SHP77 treated with DMSO at 0.1 percent for 48 hours (cell line): Measurements from ENCODE around the gene PLIN4.

ENCODE experiments used
- DNase-seq: peaks from one replicate; lab custom pipeline; 2025; lab: John Stamatoyannopoulos, UW

The PLIN4 gene

DNA sequence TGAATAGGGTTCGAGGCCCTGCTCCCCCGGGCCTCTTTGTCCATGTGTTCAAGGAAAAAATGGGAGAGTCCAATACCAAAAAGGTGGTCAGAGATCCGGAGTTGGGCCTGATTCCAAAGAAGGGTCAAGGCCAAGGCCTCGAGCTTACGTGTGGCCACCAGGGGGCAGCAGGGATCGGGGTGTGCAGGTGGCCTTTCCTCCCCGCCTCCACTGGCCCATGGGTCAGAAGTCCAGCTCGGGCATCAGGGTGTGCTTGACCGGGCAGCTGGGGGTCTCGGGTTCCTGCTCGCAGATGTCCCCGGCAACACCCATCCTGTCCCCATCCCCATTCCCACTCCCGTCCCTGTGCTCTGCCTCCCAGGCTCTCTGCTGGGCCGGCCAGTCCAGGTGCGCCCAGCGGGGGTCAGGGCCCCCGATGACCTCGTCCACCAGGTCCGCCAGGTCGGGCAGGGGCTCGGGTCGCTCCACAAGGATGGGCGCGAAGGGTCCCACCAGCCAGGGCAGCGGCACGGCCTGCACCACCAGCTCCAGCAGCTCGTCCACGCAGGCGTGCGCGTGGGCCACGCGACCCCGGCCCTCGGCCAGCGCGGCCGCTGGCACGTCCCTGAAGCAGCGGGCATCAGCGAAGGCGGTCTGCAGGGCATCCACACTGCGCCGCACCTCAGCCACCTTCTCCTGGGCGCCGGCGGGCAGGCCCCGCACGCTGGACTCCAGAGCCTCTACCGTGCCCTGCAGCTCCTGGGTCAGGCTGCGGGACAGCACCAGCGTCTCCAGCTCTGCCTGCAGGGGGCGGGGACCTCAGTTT is 5.2 kb upstream of the PLIN4 start:
- peak; percentile 11 for DNase-seq

DNA sequence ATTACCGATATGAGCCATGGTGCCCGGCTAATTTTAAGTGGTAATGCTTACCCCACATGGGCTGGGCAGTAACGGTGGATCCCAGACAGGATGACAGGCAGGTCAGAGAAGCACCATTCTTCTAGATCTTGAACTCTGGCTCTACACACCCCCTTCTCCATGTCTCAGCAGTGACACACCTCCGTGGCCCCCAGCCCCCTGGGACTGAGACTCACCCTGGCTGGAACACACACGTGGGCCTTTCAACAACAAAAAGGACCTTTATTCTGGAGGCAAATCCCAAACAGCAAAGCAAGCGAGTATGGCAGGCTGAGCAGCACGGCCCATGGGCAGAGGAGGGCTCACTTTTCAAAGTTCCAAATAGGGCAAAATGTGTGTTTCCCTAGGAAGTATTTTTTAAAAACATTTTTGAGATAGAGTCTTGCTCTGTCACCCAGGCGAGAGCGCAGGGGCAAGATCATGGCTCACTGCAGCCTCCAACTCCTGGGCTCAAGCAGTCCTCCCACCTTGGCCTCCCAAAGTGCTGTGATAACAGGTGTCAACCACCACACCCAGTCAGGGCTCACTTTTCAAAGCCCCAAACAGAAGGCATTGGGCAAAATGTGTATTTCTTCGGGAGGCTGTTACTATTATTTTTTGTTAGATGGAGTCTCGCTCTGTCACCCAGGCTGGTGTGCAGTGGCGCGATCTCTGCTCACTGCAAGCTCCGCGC is 4.2 kb upstream of the PLIN4 start:
- DNase-seq, result no peak

DNA sequence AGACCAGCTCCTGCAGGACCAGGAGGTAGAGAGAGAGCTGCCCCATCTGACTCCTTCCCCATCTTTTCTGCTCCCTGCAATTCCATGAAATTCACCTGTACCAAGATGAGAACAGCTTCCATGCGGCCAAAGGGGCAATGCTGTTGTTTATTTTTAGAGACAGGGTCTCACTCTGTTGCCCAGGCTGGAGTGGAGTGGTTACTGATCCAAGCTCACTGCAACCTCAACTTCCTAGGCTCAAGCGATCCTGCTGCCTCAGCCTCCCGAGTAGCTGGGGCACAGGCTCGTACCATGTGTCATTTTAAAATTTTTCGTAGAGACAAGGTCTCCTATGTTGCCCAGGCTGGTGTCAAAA is 3.6 kb upstream of the PLIN4 start:
- no peak for DNase-seq

DNA sequence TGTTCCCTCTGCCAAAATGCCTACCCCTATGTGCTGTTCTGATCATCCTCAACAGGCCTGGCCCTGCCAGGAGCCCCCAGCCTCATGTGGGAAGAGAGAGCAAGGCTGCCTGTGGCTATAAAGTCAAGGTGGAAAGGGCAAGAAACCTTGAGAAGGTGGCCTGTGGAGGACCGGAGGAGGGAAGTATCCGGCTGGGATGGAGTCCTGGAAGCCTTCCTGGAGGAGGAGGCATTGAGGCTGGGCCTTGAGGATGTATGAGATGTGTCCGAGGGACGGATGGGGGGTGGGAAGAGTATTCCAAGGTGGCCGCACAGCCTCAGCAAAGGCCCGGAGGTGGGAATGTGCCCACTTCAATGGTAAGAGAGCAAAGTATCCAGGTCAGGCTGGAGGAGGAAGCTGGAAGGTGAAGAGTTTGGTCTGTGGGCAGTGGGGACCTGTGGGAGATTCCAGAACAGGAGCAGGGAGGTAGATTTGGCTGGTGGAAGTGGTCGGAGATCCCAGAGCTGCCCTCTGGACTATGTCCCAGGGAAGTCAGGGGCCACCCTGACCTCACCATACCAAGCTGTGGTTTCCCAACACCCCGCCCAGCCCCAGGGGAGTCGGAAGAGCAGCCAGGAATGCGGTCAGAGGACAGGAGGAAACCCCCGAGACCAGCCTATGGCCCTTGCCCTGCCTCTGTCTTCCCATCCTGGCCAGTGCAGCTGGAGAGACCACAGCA is 3.0 kb upstream of the PLIN4 start:
- DNase-seq, result no peak

DNA sequence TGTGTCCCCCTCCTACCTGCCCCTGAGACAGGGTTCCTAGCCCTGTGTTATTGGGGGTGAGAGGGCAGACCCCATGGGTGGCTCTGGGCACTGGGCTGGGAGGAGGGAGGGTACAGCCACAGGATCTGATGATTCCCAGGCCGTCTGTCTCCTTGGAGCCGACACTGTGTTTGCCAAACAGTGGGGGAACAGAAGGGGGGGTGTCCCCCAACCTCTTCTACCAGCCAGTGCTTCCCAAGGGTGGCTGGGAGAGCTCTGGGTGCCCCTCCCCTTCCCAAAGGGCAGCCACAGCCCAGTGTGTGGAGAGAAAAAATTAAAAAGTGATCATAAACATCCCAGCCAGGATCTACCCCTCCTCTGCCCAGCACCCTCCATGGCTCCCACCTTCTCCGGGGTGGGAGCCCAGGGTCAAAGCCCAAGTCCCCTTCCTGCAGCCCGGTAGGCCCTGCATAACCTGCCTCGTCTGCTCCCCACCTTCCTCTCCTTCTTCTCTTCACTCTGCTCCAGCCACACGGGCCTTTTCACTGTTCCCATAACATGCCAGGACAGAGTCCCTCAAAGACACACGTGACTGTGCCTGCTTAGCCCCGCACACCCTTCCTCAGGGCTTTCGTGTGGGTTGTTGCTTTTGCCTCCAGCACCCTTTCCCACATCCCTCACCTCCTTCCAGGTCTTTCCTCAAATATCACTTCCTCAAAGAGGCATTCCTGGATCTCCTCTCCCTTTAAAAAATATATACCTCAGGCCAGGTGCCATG is 1.4 kb upstream of the PLIN4 start:
- DNase-seq, result no peak

DNA sequence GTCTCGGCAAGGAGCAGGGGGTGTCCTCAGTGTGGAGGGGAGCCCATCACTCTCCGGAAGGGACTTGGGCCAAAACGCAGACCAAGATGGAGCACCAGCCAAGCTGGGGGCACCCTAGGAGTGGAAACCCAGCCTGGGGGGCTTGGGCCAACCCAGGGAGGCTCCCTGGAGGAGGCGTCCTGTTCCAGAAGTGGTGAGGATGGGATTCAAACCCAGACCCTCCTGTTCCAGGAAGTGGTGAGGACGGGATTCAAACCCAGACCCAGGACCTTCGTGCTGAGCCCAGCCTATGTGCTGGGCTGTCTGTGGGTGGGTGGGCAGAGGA is 848 bp upstream of the PLIN4 start:
- no peak for DNase-seq

DNA sequence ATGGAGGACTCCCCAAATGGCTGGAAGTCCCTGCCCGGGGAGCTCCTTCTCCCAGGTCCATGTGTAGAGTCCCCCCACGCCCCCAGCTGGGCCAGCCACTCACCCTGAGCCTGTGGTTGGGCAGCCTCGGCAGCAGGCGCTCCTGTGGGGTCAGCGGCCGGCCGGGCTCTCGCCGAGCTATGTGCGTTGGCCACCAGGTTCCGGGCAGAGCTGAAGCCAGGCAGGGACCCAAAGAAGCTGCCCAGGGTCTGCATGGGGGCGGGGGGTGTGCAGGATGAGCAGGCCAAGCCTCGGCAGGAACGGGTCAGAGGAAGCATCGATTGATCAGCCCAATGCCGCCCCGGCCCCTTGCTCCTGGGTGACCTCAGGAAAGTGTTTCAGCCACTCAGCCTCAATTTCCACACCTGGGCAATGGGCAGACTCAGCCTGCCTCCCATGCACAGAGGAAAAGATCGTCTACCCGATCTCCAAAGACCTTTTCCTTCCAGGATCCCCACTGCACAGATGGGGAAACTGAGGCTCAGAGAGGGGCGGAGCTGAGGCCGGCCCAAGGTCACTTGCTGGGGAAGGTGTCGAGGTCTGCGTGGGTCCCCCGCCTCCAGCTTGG is 732 bp downstream of the PLIN4 start:
- DNase-seq, result no peak

DNA sequence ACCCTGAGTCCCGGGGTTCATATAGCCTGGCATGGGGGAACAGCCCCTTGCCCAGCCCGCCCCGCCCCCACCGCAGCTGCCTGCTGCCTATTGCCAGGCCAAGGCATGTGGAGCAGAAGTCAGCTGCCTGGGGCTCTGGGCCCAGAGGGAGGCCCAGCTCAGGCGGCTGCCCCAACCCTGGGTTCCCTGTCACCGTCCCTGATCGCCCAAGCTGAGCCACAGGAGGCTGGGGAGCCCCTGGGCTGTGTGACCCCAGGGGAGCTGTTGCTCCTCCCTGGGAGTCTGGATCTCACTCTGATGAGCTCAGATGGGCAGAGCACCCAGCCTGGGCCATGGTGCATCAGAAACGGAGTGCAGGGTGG is 1.4 kb downstream of the PLIN4 start:
- no peak for DNase-seq

DNA sequence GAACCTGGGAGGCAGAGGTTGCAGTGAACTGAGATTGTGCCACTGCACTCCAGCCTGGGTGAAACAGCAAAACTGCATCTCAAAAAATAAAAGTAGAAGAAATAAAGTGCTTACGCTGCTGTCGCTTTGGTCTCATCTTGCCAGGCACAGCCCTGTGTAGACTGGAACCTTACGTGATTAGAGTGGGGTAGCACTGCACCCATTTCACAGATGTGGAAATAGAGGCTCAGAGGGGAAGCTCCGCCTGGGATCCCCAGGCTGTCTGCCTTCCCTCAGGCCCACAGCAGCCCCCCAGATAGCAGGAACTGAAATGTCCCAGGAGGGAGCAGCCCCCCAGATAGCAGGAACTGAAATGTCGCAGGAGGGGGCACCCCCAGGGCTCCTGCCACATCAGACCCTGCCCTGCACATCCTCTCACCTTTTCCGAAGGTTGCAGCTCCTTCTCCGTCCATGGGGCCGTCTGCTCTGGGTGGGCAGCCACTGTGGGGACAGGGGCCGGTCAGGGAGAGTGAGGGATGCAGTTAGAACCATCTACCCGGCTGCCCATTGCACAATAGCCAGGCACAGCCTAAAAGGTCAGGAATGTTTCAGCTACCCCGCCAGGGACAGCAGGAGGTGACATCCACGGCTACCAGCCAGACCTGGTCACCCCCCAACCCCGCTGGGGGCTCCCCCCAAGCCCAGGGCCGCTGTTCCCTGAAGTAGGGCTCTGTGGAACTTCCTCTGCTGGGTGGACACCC is 1.9 kb downstream of the PLIN4 start:
- DNase-seq, result no peak

DNA sequence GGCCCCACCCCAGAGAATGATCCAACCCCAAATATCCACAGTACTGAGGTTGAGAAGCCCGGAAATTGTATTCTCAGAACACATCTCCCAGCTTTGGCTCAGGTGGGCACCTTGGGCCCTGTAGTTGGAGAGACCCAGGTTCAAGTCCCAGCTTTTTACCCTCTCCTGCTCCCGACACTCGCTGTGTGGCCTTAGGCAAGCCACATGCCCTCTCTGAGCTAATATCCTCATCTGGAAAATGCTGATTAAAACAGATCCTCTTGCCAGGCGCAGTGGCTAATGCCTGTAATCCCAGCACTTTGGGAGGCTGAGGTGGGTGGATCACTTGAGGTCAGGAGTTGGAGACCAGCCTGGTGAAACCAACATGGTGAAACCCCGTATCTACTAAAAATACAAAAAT is 2.6 kb downstream of the PLIN4 start:
- DNase-seq, result no peak

DNA sequence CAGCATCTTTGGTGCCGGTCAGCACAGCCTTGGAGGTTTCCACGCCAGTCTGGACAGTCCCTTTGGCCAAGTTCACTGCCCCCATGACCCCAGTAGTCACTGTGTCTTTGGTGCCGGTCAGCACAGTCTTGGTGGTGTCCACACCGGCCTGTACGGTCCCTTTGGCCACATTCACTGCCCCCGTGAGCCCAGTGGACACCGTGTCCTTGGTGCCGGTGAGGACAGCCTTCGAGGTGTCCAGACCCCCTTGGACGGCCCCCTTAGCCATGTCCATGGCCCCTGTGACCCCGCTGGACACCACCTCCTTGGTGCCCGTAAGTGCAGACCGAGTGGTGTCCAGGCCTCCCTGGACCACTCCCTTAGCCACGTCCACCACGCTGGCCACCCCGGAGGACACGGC is 5.0 kb downstream of the PLIN4 start:
- DNase-seq, result no peak

DNA sequence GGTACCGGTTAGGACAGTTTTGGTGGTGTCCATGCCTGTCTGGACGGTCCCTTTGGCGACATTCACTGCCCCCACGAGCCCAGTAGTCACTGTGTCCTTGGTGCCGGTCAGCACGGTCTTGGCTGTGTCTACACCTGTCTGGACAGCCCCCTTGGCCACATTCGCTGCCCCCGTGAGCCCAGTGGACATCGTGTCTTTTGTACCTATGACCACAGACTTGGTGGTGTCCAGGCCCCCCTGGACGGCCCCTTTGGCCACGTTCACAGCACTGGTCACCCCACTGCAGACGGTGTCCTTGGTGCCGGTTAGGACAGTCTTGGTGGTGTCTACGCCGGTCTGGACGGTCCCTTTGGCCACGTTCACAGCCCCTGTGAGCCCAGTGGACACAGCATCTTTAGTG is 6.2 kb downstream of the PLIN4 start:
- DNase-seq, result no peak

DNA sequence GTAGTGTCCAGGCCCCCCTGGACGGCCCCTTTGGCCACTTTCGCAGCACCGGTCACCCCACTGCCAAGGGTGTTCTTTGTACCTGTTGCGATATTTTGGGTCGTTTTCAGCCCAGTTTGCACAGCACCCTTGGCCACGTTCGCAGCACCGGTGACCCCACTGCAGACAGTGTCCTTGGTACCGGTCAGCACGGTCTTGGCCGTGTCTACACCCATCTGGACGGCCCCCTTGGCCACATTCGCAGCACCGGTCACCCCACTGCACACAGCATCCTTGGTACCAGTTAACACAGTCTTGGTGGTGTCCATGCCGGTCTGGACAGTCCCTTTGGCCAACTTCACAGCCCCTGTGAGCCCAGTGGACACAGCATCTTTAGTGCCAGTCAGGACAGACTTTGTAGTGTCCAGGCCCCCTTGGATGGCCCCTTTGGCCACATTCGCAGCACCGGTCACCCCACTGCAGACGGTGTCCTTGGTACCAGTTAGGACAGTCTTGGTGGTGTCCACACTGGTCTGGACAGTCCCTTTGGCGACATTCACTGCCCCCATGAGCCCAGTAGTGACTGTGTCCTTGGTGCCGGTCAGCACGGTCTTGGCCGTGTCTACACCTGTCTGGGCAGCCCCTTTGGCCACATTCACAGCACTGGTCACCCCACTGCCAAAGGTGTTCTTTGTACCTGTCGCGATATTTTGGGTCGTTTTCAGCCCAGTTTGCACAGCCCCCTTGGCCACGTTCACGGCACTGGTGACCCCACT is 6.8 kb downstream of the PLIN4 start:
- DNase-seq, result no peak

DNA sequence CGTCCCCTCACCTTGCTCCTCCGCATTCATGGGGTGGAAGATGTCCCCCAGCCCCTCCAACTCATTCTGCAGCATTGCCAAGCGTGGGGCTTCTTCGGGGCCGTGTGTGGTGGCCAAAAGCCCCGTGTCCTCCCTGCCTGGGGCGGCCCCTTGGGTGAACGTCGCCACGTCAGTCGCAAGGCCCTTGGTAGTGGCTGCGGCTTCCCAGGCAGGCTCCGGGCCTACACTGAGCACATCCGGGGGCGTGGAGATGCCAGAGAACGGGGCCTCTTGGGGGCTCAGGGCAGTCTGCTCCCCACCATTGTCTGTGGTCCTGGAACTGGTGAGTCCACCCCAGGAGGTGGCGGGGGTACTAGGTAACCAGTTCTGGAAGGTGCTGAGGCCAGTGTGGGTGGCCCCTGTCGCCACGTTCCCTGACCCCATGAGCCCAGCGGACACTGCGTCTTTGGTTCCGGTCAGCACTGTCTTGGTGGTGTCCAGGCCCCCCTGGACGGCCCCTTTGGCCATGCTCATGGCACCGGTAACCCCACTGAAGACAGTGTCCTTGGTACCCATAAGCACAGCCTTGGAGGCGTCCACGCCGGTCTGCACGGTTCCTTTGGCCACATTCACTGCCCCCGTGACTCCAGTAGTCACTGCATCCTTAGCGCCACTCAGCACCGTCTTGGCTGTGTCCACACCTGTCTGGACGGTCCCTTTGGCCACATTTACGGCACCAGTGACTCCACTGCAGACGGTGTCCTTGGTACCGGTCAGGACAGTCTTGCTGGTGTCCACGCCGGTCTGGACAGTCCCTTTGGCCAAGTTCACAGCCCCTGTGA is 7.6 kb downstream of the PLIN4 start:
- no peak for DNase-seq

DNA sequence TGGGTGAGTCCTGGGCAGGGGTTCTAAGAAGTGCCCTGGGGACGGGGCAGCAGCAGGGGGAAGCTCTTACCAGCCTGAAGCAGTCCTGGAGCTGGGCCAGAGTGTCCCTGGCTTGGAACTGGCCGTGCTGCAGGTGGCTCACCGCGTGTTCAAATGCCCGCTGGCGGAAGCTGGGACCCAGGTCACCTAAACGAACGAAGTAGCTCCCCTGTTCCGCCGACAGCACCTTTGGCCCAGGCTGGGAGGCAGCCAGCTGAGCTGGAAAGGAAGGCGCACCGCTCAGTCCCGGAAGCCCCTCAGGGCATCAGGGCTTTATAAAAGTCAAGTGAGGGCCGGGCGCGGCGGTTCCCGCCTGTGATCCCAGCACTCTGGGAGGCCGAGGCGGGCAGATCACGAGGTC is 9.6 kb downstream of the PLIN4 start:
- no peak for DNase-seq

DNA sequence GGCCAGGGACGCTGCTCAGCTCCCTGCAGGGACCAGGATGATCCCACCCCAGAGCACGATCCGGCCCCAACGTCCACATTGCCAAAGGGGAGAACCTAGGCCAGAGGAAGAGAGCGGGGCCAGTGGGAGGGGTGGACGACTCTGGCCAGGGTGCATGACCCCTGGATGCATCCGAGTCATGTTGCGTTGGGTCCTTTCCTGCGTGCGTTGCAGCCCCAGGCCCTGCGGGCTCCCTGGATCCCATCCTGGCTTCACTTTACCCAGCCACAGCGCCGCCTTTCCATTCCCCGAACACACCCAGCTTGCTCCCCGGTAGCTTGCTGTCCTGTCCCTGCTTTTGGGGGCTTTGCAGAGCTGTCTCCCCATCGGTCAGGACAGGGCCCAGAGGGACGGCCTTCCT is 10.5 kb downstream of the PLIN4 start:
- no peak for DNase-seq

DNA sequence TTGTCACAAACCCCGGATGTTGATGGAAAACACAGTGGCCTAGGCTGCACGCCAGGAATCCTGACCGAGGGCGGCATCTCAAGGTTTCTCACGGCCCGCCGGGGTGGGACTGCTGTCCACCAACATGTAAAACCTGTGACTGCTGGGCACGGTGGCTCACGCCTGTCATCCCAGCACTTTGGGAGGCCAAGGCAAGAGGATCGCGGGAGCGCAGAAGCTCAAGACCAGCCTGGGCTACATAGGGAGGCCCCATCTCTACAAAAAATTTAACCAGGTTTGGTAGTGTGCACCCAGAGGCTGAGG is 11.2 kb downstream of the PLIN4 start:
- no peak for DNase-seq

DNA sequence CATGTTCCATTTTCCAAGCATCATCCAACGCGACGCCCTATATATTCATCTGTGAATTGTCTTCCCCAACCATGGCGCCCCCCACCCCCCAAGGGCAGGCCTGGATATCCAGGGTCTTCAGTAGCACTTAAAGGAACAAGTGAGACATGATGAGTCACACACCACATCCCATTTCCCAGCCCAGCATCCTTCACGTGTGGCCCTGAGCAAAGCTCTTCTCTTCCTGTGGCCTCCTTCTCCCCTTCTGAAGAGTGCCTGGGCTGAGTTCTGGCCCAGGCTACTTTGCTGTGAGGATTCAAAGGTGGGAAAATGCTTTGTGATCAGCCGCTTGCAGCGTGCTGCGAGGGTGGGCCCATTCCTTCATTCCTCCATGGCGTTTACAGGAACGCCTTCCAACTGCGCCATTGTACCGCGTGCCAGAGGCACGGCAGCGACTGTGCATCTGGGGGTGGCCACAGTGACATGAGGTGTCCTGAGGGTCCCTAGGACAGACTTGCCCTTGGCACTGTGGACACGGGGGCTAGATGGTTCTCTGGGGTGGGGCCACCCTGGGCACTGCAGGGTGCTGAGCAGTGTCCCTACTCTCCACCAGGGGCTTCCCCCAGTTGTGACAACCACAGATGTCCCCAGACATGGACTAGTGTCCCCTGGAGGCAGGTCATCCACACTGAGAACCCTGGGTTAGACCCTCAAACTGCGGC is 11.7 kb downstream of the PLIN4 start:
- DNase-seq, result no peak
